Measurements from ENCODE around the gene BBS9.

Gene BBS9

DNA sequence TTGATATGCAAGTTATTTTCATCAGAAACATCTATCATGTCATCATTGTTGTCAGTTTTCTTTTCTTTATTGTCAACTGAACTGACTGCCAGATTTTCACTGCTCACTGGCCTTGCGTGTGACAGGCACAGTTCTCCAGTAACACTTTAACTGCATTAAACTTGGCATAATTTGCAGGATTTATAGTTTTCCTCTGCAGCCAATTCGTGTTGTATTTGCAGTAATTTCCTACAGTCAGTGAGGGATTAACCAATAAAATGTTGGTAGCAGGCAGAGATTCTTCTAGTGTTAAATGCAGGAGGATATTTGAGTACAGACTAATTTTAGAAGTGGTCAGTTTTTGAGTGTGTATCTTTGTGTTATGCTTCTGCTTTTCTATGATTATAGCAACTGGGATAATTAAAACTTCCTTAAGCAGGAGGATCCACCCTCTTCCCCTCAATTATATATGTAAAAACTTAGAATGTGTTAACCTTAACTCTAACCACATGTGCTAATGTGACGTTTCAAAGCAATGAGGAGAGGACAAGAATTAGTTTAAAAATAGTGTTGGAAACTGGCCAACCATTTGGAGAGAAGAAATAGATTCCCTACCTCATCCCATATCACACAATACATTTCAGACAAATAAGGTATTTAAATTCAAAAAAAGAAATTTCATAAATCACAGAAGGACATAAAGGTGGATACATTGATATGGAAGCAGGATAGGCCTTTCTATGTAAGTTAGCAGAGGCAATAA lies 410.5 kb downstream of the BBS9 start:
- in situ Hi-C loops (cut with HindIII; ENCODE audit: low pct_ligation_motif_present, low pct_unique_long_range_greater_than_20kb, low sequenced_read_pairs), result no loop called here
- no peak for DNase-seq

DNA sequence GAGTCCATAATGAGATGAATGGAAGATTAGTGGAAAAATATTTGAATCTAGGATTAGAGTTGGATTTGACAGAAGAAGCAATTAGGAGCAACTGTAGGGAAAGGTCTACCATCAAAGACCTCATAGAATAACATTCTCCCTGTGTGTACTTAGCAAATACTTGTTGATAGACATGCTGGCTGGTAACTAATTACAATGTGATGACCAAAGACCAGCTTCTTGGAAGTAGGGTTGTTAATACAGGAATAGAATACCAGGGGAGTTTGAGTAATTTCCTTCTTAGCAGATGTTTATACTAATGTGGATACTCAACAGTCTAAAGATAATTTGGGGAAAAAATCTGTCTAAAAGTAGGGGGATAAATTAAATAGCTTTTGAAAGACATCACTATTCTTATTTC lies 418.5 kb downstream of the BBS9 start:
- no peak for DNase-seq
- in situ Hi-C loops (cut with HindIII; ENCODE audit: low pct_ligation_motif_present, low pct_unique_long_range_greater_than_20kb, low sequenced_read_pairs), result no loop called here

DNA sequence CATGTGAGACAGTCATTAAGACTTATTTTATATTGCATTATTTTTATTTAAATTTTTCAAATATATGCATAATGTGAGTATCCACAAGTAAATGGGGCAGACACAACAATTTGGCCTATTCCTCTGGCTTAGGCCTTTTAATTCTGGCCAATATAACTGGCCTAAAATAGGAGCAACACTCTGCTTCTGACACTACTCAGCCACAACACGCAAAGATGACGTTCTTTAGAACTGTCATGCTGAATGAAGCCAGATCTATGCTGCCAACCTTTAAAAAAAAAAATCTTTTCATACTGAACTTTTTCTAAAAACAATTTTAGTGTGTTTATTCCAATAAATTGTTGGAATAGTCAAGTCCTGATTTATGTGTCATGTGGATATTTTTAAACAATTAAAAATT lies 421.0 kb downstream of the BBS9 start:
- in situ Hi-C loops (cut with HindIII; ENCODE audit: low pct_ligation_motif_present, low pct_unique_long_range_greater_than_20kb, low sequenced_read_pairs), result no loop called here
- no peak for DNase-seq

DNA sequence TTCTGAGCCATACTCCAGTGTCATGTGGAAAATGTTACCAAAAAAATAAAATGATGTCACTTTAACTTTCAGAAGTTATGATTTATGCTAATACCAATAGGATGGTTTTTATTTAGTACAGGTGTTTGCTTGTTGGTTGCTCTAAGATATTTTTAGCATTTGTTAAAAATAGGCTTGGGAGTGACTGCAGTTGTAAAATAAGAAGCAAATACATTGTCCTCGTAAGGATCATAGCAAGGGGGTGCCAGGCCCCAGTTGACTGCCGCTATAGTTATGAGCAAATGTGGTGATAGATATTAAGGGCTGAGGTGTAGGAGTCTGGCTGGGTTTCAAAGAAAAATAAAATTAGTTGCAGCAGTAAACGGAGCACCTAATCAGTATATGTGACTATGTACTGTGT lies 421.6 kb downstream of the BBS9 start:
- in situ Hi-C loops (cut with HindIII; ENCODE audit: low pct_ligation_motif_present, low pct_unique_long_range_greater_than_20kb, low sequenced_read_pairs), result no loop called here
- no peak for DNase-seq

DNA sequence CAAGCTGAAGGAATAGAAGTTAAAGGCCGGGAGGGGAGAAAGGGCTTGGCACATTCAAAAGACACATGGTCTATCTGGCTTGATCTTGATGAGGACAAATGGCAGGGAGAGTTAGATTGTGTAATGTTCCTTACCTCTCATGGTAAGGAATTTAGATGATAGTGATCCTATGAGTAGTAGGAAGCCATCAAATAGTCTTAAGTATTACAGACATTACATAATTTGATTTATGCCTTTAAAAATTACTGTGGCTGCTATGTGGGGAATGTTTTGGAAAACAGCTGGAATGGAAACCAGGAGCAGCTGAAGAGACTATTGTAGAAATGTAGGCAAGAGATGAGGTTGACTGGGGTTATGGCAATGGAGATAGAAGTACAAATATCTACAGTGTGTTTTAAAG lies 424.7 kb downstream of the BBS9 start:
- DNase-seq, result no peak
- in situ Hi-C loops (cut with HindIII; ENCODE audit: low pct_ligation_motif_present, low pct_unique_long_range_greater_than_20kb, low sequenced_read_pairs), result no loop called here

DNA sequence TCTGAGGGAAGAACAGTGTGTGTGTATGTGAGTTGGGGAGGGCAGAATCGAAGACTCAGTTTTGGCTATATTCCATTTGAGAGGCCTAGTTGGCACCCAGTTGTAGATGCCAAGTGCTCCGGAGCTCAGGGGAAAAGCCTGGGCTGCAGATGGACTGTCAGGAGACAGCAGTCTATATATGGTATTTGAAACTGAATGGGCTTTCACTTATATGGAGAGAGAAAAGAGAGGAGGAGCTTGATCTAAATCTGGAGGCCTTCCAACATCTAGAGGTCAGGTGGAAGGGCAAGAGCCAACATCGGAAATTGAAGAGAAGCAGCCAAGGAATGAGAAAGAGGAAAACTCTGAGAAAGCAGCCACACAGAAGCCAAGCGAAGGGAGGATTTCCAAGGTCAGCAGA lies 425.2 kb downstream of the BBS9 start:
- in situ Hi-C loops (cut with HindIII; ENCODE audit: low pct_ligation_motif_present, low pct_unique_long_range_greater_than_20kb, low sequenced_read_pairs), result no loop called here
- no peak for DNase-seq

DNA sequence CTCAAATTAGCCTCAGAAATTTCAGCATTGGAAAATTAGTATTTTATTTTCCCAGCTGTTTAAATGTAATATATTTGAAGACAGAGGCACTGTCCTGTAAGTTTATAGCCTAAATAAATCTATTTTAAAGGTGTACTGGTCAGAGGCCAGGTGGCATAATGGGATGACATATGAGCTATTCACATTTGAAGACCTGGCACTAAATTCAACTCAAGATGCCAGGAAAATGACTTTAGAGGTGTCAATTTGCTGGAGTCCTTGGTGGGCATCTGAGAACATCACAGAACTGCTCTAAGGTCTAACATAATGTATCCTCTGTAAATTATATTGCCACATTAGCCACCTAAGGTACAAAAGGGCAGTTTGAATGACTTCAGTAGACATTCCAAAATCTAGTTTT lies 427.1 kb downstream of the BBS9 start:
- in situ Hi-C loops (cut with HindIII; ENCODE audit: low pct_ligation_motif_present, low pct_unique_long_range_greater_than_20kb, low sequenced_read_pairs), result no loop called here
- no peak for DNase-seq

DNA sequence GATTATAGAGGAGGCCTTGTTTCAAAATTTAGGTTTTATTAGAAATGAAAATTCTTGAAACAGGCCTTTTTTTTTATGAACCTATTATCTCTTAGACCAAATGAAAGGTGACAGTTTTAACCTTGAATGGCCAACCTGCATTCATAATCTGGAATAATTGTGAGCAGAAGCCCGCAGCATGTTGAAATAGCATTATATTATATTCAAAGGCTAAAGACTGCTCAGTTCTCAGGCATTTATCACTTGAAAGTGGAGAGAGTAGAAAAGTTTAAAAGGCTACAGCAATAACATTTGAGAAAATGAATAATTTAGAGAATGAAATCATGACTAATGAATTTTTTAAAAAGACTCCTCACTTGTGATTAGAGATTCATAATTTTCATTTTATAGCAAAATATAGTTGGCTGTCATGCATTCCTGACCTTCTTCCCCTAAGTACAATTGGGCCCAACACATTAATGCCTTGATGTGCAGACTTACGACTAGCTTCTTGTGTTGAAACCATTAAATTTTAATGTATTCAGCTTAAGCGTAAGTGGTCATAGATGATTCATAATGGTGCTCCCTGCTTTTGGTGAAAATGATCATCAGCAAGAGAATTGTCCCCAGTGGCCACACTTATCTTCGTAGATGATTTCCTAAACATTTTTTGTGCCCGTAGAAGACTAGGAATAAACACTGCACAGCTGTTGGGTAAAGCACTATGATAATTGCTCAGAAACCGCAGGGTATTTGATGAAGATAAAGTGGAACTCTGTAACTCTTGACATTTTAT lies 429.4 kb downstream of the BBS9 start:
- in situ Hi-C loops (cut with HindIII; ENCODE audit: low pct_ligation_motif_present, low pct_unique_long_range_greater_than_20kb, low sequenced_read_pairs), result no loop called here
- DNase-seq, result no peak

DNA sequence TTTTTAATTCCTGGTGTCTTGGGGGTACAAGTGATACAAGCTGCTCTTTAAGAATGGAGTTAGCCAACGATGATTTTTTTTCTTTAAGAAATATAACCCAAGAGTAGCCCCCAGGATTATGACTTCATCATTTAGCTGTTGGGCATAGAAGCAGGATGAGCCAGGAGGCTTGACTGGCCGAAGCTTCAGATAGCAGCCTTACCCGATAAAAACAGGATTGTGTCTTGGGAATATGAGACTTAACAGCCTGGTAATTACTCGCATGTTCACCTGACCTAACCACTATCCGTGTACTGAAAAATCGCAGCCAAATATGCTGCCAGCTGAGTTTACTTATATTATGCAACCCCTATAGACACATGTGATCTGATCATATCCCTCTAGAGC lies 430.0 kb downstream of the BBS9 start:
- in situ Hi-C loops (cut with HindIII; ENCODE audit: low pct_ligation_motif_present, low pct_unique_long_range_greater_than_20kb, low sequenced_read_pairs), result no loop called here
- DNase-seq, result no peak

DNA sequence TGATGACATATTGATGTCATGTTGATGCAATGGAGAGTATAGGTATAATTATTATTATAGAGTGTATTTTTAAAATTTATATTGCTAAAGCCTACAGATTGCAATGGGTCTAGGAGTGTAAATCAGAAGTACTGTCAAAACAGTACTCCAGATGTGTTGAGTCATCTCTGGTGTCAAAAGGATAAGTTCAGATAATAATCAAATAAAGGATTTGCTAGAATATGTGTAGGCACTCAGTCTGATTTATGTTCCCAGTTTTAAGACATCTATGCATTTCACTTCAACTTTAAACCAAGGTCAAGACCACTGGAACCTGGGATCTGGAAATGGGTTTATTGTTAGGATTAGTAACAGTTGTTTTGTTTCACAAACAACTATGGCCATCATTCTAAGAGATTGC lies 433.6 kb downstream of the BBS9 start:
- no peak for DNase-seq
- in situ Hi-C loops (cut with HindIII; ENCODE audit: low pct_ligation_motif_present, low pct_unique_long_range_greater_than_20kb, low sequenced_read_pairs), result no loop called here

DNA sequence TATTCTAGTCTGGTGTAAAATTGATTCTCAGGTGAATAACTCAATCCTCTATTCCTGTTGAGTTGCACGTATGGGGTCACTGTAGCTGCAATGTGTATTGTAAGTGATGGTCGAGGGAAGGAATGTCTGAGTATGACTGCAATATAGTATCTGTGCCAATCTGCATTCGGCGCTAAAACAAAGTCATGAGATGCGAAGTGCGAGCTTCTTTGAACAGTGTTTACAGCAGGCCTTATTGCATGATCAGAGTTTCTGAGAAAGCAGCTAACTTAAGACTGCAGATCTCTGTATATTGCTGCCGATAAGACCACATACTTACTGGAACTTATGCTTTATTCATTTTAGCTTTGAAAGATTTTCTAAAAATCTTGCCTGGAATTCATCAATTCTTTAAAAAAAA lies 434.3 kb downstream of the BBS9 start:
- DNase-seq, result no peak
- in situ Hi-C loops (cut with HindIII; ENCODE audit: low pct_ligation_motif_present, low pct_unique_long_range_greater_than_20kb, low sequenced_read_pairs), result no loop called here

DNA sequence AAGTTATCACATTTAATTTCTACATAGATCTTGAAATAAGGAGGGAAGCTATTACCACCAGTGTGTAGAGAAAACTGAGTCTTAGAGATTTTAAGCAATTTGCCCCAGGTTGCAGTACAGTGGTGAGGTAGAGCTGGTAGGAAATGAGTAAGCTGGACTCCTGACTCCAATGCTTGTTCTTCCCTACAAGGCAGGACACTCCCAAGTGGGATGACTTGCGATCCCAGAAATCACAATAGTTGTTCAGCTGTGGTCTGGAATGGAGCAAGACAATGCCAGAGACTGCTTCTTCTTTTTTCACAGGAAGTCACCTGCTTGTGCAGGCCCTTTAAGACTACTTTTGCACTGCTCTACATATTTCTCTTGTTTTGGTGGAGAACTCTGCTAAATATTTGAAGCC lies 448.8 kb downstream of the BBS9 start:
- DNase-seq, result no peak
- in situ Hi-C loops (cut with HindIII; ENCODE audit: low pct_ligation_motif_present, low pct_unique_long_range_greater_than_20kb, low sequenced_read_pairs), result no loop called here

DNA sequence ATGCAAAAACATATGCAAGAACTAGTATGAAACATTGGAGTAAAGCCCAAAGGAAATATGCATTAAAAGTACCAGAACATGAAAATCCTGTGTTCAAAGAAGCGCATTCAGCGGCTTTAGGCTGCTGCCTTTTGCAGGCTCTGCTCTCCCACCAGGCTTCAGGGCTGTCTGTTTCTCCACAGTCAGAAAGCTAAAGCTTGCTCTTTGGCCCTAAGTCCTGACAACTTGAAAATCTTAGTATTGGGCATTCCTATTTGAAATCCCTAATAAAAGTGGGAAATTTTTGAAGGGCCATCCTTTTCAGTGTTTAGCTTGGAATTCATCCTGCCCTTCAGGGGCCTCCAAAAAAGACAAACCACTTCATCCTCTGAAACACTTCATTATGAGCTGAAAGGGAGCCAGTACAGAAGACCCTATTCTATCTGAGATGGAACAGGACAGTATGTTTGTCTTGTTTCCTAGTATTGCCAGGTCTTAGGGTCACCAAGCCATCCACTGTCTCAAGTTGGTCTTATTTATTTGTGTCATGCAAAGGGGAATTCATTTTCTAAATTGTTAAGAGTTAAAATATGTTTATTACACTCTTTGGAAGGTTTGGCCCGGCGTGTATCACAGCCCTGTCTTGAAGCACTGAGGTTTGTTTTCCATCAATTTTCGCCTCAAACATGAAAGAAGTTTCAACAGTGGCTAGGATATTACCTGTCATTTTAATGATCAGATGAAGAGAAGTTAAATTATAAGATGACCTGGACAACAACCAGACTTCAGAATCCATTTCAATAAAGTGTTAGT lies 449.7 kb downstream of the BBS9 start:
- in situ Hi-C loops (cut with HindIII; ENCODE audit: low pct_ligation_motif_present, low pct_unique_long_range_greater_than_20kb, low sequenced_read_pairs), result no loop called here
- no peak for DNase-seq

DNA sequence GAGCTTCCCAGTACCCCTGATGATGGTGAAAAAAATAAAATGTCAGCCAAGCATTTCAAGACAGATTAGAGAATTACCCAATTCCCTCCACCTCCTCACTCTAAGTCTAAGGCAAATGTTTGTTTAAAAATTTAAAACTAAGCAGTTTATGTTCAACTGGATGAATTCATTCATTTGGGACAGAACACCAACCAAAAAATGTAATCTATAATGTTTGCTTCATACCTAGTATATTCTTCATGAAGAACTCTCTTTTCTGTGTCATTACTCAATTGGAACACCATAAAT lies 450.3 kb downstream of the BBS9 start:
- in situ Hi-C loops (cut with HindIII; ENCODE audit: low pct_ligation_motif_present, low pct_unique_long_range_greater_than_20kb, low sequenced_read_pairs), result no loop called here
- DNase-seq, result no peak

DNA sequence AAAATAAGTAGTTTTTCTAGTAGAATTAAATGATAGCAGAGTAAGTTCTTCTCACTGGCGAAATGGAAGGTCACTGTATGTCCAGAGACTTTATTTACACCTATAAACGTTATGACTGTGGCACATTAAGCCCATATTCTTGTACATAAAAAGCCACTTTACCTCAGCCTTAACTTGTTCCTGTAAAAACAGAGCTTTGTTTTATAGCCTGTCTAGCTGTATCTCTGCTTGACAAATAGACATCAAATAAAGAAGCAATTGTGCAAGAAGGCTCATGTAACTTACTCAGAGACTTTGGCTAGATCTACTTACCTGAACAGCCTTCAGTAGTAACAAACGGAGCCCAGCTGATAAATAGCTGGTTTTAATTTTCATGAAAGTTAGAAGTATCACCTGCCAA lies 451.9 kb downstream of the BBS9 start:
- no peak for DNase-seq
- in situ Hi-C loops (cut with HindIII; ENCODE audit: low pct_ligation_motif_present, low pct_unique_long_range_greater_than_20kb, low sequenced_read_pairs), result no loop called here

DNA sequence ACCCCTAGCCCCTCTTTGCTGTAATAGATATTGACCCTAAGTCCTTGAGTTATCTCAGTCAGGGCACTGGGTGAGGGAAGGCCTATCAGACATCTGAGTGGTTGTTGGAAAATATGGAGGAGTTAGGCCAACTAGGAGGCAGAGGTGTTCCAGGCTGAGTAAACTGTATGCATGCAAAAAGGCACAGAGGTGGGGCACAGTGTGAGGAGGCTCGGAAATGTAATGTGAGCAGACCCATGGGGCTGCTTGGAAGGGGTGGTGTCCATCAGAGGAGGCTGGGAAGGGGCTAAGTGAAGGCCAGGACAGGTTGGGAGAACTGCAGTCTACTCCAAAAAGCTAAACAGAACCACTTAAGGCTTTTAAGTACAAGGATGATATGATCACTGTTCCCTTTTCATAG lies 452.7 kb downstream of the BBS9 start:
- in situ Hi-C loops (cut with HindIII; ENCODE audit: low pct_ligation_motif_present, low pct_unique_long_range_greater_than_20kb, low sequenced_read_pairs), result no loop called here

DNA sequence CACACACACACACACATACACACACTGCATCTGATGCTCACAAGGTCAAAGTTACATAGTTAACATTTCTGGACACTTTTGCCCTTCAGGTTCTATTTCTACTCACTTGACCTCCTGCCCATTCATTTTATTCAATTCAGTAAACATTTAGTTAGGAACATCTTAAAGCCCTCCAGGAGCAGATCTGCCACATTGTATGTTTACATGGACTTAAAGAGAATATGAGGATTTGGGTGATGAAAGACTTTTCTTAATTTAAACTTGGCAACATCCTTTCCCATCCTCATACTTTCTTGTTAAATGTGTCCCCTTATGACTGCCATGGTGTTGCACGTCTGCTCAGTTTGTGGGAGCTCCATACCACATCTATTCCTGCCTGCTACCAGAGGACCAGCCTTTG lies 453.2 kb downstream of the BBS9 start:
- no peak for DNase-seq
- in situ Hi-C loops (cut with HindIII; ENCODE audit: low pct_ligation_motif_present, low pct_unique_long_range_greater_than_20kb, low sequenced_read_pairs), result no loop called here

More for the DNA sequence above, 452.7 kb downstream of the BBS9 start:
- DNase-seq, result no peak

DNA sequence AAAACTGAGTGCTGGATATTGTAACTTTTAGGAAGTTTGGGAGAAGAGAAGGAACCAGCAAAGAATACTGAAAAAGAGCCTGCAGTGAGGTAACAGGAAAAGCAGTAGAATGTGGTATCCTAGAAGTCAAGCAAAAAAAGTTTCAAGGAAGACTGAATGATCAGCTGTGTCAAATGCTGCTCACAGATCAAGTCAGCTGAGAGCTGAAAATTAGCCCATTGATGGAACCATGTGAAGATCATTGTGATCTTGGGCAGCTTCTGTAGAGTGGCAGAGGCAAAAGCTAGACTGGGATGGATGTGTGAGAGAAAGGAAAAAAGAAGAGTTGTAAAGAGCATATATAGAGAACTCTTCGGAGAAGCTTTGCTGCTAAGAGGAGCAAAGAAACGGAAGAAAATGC lies 460.5 kb downstream of the BBS9 start:
- no peak for DNase-seq
- in situ Hi-C loops (cut with HindIII; ENCODE audit: low pct_ligation_motif_present, low pct_unique_long_range_greater_than_20kb, low sequenced_read_pairs), result no loop called here

DNA sequence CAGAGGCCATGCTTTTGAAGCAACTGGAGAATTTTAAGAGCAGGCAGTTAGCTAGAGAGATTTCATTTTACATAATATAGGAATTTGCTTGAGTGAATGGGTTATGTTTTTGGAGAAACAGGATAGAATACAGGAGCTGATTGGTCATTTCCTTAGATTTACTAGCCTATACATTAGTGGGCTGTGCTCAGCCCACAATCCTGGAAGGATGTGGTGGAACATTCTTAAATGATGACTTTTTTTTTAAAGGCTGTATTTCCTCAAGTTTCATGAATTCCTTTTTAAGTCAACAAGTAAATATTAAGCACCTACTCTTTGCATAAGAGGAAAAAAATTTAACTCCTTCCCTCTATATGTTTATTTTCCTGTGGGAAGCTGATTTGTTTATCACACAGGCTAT lies 461.6 kb downstream of the BBS9 start:
- in situ Hi-C loops (cut with HindIII; ENCODE audit: low pct_ligation_motif_present, low pct_unique_long_range_greater_than_20kb, low sequenced_read_pairs), result no loop called here
- no peak for DNase-seq

DNA sequence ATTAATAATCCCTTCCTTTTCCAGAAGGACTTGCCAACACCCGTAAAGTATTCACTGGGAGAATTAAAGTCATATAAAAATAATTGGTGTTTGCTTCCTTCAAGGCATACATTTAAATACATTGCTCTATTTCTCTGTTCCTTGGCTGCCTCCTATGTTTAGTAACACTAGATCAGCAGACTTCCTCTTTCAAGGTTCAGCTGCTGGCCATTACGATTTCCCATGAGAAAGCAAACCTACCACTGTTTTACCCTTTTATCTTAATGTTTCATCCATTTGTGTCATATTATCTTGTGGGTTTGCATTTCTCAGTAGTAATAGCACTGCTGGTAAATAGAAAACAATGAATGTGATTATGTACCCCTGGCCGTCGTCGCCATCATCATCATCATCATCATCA lies 462.1 kb downstream of the BBS9 start:
- in situ Hi-C loops (cut with HindIII; ENCODE audit: low pct_ligation_motif_present, low pct_unique_long_range_greater_than_20kb, low sequenced_read_pairs), result no loop called here

More for the DNA sequence above, 462.1 kb downstream of the BBS9 start:
- no peak for DNase-seq
